ENCODE measurements around the gene MYO1D. TPM values are rescaled to one million over a fixed set of nuclear protein-coding genes. Genes with fewer than 3 reads are reported as not detected.

Gene MYO1D
- total and polyA plus RNA-seq, 2 donors (not counting 1 experiment from before 2014, with no cell fraction given), result 5.4 to 26.7 TPM

DNA sequence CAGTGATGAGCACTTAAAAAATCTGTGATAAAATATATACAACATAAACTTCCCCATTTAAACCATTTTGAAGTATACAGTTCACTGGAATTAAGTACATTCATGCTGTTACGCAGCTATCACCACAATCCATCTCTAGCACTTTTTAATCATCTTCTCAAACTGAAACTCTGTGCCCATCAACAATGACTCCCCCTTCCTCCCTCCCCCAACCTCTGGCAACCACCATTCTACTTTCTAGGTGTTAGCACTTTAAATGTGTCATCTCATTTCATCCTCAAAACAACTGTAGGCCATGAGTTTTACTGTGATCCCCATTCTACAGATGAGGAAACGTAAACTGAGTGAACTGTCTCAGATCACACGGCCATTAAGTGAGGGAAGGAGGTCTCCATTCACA lies 37.3 kb upstream of the MYO1D start:
- CTCF ChIA-PET, result interaction anchor here (10.8 kb wide), 1 partner anchor 134 kb away, joined by 170 read pairs; no protein-coding TSS in a partner anchor
- H3K27ac ChIP-seq (ENCODE audit: low read length in 2 of 2), result no peak overlapping the region

DNA sequence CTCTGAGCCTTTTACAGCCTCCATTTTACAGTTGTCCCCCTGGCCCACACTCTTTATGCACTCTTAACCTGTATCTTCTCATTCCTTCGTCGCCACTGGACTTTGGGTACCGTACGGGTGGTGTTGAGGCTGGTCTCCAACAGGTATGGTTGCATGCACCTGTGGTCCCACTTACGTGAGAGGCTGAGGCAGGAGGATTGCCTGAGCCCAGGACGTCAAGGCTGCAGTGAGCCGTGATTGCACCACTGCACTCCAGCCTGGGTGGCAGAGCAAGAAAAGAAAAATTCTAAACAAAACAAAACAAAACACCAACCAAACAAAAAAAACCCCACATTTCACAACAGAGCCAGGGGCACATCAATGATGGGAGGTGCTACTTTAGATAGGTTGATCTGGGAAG lies 36.7 kb upstream of the MYO1D start:
- H3K4me1 ChIP-seq (ENCODE audit: control insufficient read depth in 2 of 2, insufficient read depth in 2 of 2, low read length in 2 of 2), result no peaks in the 10 kb centered on the region
- no peaks in the 10 kb centered on the region for H3K9me3 Mint-ChIP-seq (ENCODE audit: insufficient read depth)
- H3K27me3 ChIP-seq (replicated peaks in 1 of 4; ENCODE audit: control extremely low read depth in 1 of 4, control insufficient read depth in 3 of 4, insufficient read depth in 4 of 4, low read length in 3 of 4), result peaks cover 0 to 2% (median 0%) of the 10 kb centered on the region in 4 experiments
- DNase-seq (no peak), ATAC-seq (ENCODE audit: low read depth) (no peak)
- H3K4me3 ChIP-seq (ENCODE audit: control extremely low read depth in 1 of 5, extremely low read depth in 1 of 5, insufficient read depth in 1 of 5, low read depth in 2 of 5, low read length in 4 of 5), result no peak overlapping the region
- CTCF ChIA-PET, result interaction anchor here (10.8 kb wide), 1 partner anchor 133 kb away, joined by 170 read pairs; no protein-coding TSS in a partner anchor
- TF ChIP-seq, protein P1, sequence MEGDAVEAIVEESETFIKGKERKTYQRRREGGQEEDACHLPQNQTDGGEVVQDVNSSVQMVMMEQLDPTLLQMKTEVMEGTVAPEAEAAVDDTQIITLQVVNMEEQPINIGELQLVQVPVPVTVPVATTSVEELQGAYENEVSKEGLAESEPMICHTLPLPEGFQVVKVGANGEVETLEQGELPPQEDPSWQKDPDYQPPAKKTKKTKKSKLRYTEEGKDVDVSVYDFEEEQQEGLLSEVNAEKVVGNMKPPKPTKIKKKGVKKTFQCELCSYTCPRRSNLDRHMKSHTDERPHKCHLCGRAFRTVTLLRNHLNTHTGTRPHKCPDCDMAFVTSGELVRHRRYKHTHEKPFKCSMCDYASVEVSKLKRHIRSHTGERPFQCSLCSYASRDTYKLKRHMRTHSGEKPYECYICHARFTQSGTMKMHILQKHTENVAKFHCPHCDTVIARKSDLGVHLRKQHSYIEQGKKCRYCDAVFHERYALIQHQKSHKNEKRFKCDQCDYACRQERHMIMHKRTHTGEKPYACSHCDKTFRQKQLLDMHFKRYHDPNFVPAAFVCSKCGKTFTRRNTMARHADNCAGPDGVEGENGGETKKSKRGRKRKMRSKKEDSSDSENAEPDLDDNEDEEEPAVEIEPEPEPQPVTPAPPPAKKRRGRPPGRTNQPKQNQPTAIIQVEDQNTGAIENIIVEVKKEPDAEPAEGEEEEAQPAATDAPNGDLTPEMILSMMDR (IDR thresholded peaks at IDR 0.05), result no peak
- TF ChIP-seq EZH2 (IDR thresholded peaks at IDR 0.05; ENCODE audit: borderline replicate concordance, insufficient read depth, low read depth, low read length, poor library complexity, severe bottlenecking), result no peak
- no peaks in the 10 kb centered on the region for H4K20me1 ChIP-seq (ENCODE audit: control insufficient read depth, insufficient read depth, low read length, poor library complexity, severe bottlenecking)
- no peak overlapping the region for H2AFZ ChIP-seq (ENCODE audit: insufficient read depth, low read depth, low read length, poor library complexity, severe bottlenecking)
- WGBS (ENCODE audit: insufficient coverage), result 96% methylated on average over 6 of the region's 7 CpGs
- intact Hi-C loops (cut with micrococcal nuclease), result no loop called here
- H3K9ac ChIP-seq (ENCODE audit: low read length), result no peak overlapping the region
- H3K36me3 ChIP-seq (replicated peaks in 1 of 2; ENCODE audit: control extremely low read depth in 1 of 2, control insufficient read depth in 1 of 2, extremely low read depth in 1 of 2, insufficient read depth in 2 of 2, low read length in 1 of 2), result no peaks in the 10 kb centered on the region
- H3K4me1 Mint-ChIP-seq, result peaks cover 3% of the 10 kb centered on the region
- H3K79me2 ChIP-seq (ENCODE audit: control insufficient read depth, insufficient read depth, low read length), result no peaks in the 10 kb centered on the region
- H3K4me2 ChIP-seq (replicated peaks; ENCODE audit: low read depth, low read length, poor library complexity, severe bottlenecking), result no peak overlapping the region
- peaks cover 3% of the 10 kb centered on the region for H3K27me3 Mint-ChIP-seq
- no peaks in the 10 kb centered on the region for H3K9me3 ChIP-seq (ENCODE audit: control extremely low read depth in 1 of 3, control insufficient read depth in 2 of 3, insufficient read depth in 1 of 3, low read length in 2 of 3)
- POLR2A ChIA-PET, result no interaction called here
- H3K27ac ChIP-seq (ENCODE audit: low read length in 2 of 2), result no peak overlapping the region
- no peak overlapping the region for H3K27ac Mint-ChIP-seq
- H3K4me3 Mint-ChIP-seq, result no peak overlapping the region

More for the DNA sequence above, 37.3 kb upstream of the MYO1D start:
- Mint-ChIP-seq H3K4me1 (peaks cover 3% of the 10 kb centered on the region), H3K27ac (no peak overlapping the region), H3K9me3 (ENCODE audit: insufficient read depth) (no peaks in the 10 kb centered on the region), H3K27me3 (peaks cover 3% of the 10 kb centered on the region), H3K4me3 (no peak overlapping the region)
- Histone ChIP-seq H4K20me1 (ENCODE audit: control insufficient read depth, insufficient read depth, low read length, poor library complexity, severe bottlenecking) (no peaks in the 10 kb centered on the region), H3K27me3 (replicated peaks in 1 of 4; ENCODE audit: control extremely low read depth in 1 of 4, control insufficient read depth in 3 of 4, insufficient read depth in 4 of 4, low read length in 3 of 4) (peaks cover 0 to 2% (median 0%) of the 10 kb centered on the region in 4 experiments), H3K4me2 (replicated peaks; ENCODE audit: low read depth, low read length, poor library complexity, severe bottlenecking) (no peak overlapping the region), H3K36me3 (replicated peaks in 1 of 2; ENCODE audit: control extremely low read depth in 1 of 2, control insufficient read depth in 1 of 2, extremely low read depth in 1 of 2, insufficient read depth in 2 of 2, low read length in 1 of 2) (no peaks in the 10 kb centered on the region), H3K4me3 (ENCODE audit: control extremely low read depth in 1 of 5, extremely low read depth in 1 of 5, insufficient read depth in 1 of 5, low read depth in 2 of 5, low read length in 4 of 5) (no peak overlapping the region), H3K9me3 (ENCODE audit: control extremely low read depth in 1 of 3, control insufficient read depth in 2 of 3, insufficient read depth in 1 of 3, low read length in 2 of 3) (no peaks in the 10 kb centered on the region), H3K9ac (ENCODE audit: low read length) (no peak overlapping the region), H3K79me2 (ENCODE audit: control insufficient read depth, insufficient read depth, low read length) (no peaks in the 10 kb centered on the region), H2AFZ (ENCODE audit: insufficient read depth, low read depth, low read length, poor library complexity, severe bottlenecking) (no peak overlapping the region), H3K4me1 (ENCODE audit: control insufficient read depth in 2 of 2, insufficient read depth in 2 of 2, low read length in 2 of 2) (no peaks in the 10 kb centered on the region)
- no peak for TF ChIP-seq EZH2 (IDR thresholded peaks at IDR 0.05; ENCODE audit: borderline replicate concordance, insufficient read depth, low read depth, low read length, poor library complexity, severe bottlenecking)
- TF ChIP-seq, protein P1 (IDR thresholded peaks at IDR 0.05), result no peak
- intact Hi-C loops (cut with micrococcal nuclease), result no loop called here
- POLR2A ChIA-PET, result no interaction called here
- WGBS (ENCODE audit: insufficient coverage), result 100% methylated on average over 2 of the region's 3 CpGs
- no peak for ATAC-seq (ENCODE audit: low read depth)
- DNase-seq, result no peak
